ENCODE data around the gene SPATA6L. TPM values are rescaled to one million over a fixed set of nuclear protein-coding genes. Genes with fewer than 3 reads are reported as not detected.

Gene SPATA6L
- total and polyA plus RNA-seq, 4 donors, result 1.6 to 6.2 (median 2.2) TPM

GRCh38 chr9:4686584-4686983 is 20.3 kb upstream of the SPATA6L start (continued):
- TF ChIP-seq, protein P1, sequence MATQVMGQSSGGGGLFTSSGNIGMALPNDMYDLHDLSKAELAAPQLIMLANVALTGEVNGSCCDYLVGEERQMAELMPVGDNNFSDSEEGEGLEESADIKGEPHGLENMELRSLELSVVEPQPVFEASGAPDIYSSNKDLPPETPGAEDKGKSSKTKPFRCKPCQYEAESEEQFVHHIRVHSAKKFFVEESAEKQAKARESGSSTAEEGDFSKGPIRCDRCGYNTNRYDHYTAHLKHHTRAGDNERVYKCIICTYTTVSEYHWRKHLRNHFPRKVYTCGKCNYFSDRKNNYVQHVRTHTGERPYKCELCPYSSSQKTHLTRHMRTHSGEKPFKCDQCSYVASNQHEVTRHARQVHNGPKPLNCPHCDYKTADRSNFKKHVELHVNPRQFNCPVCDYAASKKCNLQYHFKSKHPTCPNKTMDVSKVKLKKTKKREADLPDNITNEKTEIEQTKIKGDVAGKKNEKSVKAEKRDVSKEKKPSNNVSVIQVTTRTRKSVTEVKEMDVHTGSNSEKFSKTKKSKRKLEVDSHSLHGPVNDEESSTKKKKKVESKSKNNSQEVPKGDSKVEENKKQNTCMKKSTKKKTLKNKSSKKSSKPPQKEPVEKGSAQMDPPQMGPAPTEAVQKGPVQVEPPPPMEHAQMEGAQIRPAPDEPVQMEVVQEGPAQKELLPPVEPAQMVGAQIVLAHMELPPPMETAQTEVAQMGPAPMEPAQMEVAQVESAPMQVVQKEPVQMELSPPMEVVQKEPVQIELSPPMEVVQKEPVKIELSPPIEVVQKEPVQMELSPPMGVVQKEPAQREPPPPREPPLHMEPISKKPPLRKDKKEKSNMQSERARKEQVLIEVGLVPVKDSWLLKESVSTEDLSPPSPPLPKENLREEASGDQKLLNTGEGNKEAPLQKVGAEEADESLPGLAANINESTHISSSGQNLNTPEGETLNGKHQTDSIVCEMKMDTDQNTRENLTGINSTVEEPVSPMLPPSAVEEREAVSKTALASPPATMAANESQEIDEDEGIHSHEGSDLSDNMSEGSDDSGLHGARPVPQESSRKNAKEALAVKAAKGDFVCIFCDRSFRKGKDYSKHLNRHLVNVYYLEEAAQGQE (IDR thresholded peaks at IDR 0.05), result no peak
- TF ChIP-seq RXRA (IDR thresholded peaks at IDR 0.05), result no peak
- TF ChIP-seq HNF4A (conservative IDR thresholded peaks at IDR 0.05), result no peak
- TF ChIP-seq, protein P2, sequence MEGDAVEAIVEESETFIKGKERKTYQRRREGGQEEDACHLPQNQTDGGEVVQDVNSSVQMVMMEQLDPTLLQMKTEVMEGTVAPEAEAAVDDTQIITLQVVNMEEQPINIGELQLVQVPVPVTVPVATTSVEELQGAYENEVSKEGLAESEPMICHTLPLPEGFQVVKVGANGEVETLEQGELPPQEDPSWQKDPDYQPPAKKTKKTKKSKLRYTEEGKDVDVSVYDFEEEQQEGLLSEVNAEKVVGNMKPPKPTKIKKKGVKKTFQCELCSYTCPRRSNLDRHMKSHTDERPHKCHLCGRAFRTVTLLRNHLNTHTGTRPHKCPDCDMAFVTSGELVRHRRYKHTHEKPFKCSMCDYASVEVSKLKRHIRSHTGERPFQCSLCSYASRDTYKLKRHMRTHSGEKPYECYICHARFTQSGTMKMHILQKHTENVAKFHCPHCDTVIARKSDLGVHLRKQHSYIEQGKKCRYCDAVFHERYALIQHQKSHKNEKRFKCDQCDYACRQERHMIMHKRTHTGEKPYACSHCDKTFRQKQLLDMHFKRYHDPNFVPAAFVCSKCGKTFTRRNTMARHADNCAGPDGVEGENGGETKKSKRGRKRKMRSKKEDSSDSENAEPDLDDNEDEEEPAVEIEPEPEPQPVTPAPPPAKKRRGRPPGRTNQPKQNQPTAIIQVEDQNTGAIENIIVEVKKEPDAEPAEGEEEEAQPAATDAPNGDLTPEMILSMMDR (IDR thresholded peaks at IDR 0.05; ENCODE audit: low read depth, low read length, missing input control), result no peak
- TF ChIP-seq FOXA2 (IDR thresholded peaks at IDR 0.05), result no peak

DNA sequence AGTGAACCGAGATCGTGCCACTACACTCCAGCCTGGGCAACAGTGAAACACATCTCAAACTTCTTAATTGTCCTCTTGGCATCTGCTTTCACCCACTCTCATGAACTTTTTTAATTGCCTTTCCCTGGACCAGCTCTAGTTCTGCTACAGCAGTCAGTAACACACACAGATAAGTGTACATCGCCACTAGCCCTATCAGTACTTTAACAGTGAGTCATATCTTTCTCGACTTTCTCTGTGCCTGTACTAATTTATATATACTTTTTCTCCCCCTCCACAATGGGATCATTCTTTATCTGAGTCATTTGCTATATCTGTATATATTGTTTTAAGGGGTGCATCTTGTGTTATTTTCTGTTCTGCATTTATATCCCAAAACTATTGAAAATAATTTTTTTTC is 19.8 kb upstream of the SPATA6L start:
- Histone ChIP-seq H3K27ac (ENCODE audit: low read depth in 1 of 2, low read length in 2 of 2) (no peak overlapping the region), H3K36me3 (ENCODE audit: control insufficient read depth in 4 of 4, insufficient read depth in 3 of 4, low read depth in 1 of 4, low read length in 3 of 4) (peaks cover 5 to 50% (median 36%) of the 10 kb centered on the region in 4 donors), H3K9me3 (ENCODE audit: control insufficient read depth in 4 of 4, low read length in 3 of 4) (no peaks in the 10 kb centered on the region), H3K27me3 (ENCODE audit: control insufficient read depth in 4 of 4, insufficient read depth in 4 of 4, low read length in 3 of 4) (no peaks in the 10 kb centered on the region), H3K9ac (ENCODE audit: low read depth in 1 of 2, low read length in 2 of 2) (no peak overlapping the region), H3K4me3 (ENCODE audit: low read depth in 1 of 3, low read length in 3 of 3) (no peak overlapping the region), H3K4me1 (ENCODE audit: control insufficient read depth in 4 of 4, insufficient read depth in 4 of 4, low read length in 3 of 4) (peaks cover 2 to 7% (median 4%) of the 10 kb centered on the region in 4 donors)
- 83% methylated on average over 4 of the region's 4 CpGs for WGBS
- DNase-seq (ENCODE audit: low spot score), result no peak
- TF ChIP-seq, protein P1 (IDR thresholded peaks at IDR 0.05), result no peak
- TF ChIP-seq JUND (IDR thresholded peaks at IDR 0.05) (no peak), RAD21 (IDR thresholded peaks at IDR 0.05) (no peak), ATF3 (IDR thresholded peaks at IDR 0.05) (no peak), NR2F2 (IDR thresholded peaks at IDR 0.05) (no peak), TAF1 (conservative IDR thresholded peaks at IDR 0.05) (no peak), EGR1 (IDR thresholded peaks at IDR 0.05; ENCODE audit: low read depth in 2 of 2) (no peak), GABPA (IDR thresholded peaks at IDR 0.05 in 1 of 2, conservative IDR thresholded peaks at IDR 0.05 in 1 of 2) (no peak), YY1 (IDR thresholded peaks at IDR 0.05) (no peak)

Data from liver (tissue), 9 donors.